GM18502 (cell line): Measurements from ENCODE around the gene EVI5.
"Not testable (repeated sequence)": the region's sequence is repeated elsewhere in the genome, so short reads cannot be mapped to it uniquely, and the experiment has no call there.

Experiments
- ATAC-seq: cut with Tn5 transposase; IDR thresholded peaks from one replicate; pipeline ENCODE4 v1.9.1; 2021; ENCODE audit warnings: mild to moderate bottlenecking; ENCODE audit not compliant: unreplicated experiment, poor library complexity

The EVI5 gene

GRCh38 chr1:92754000-92754718 lies 30.7 kb downstream of the EVI5 start:
- no peak for ATAC-seq

- ATAC-seq: no peak
These were observed 32.2 kb downstream of the EVI5 start for GRCh38 chr1:92752719-92753118.

GRCh38 chr1:92749024-92749634 lies 35.8 kb downstream of the EVI5 start:
- peak; percentile 70 for ATAC-seq

- no peak for ATAC-seq
These were observed 36.8 kb downstream of the EVI5 start for GRCh38 chr1:92748138-92748537.

GRCh38 chr1:92747735-92748134 lies 37.2 kb downstream of the EVI5 start:
- no peak for ATAC-seq

GRCh38 chr1:92746255-92746654 lies 38.7 kb downstream of the EVI5 start:
- not testable (repeated sequence) for ATAC-seq

- ATAC-seq: no peak
These were observed 41.7 kb downstream of the EVI5 start for GRCh38 chr1:92743221-92743620.

GRCh38 chr1:92739669-92740524 lies 45.0 kb downstream of the EVI5 start:
- no peak for ATAC-seq

- ATAC-seq: no peak
These were observed 48.5 kb downstream of the EVI5 start for GRCh38 chr1:92736395-92736794.

GRCh38 chr1:92730476-92730875 lies 54.4 kb downstream of the EVI5 start:
- no peak for ATAC-seq

GRCh38 chr1:92728697-92729096 lies 56.2 kb downstream of the EVI5 start:
- no peak for ATAC-seq

- not testable (repeated sequence) for ATAC-seq
These were observed 61.2 kb downstream of the EVI5 start for GRCh38 chr1:92723713-92724112.

GRCh38 chr1:92721886-92722285 lies 63.0 kb downstream of the EVI5 start:
- no peak for ATAC-seq

- not testable (repeated sequence) for ATAC-seq
These were observed 63.8 kb downstream of the EVI5 start for GRCh38 chr1:92721157-92721556.

- ATAC-seq: not testable (repeated sequence)
These were observed 69.4 kb downstream of the EVI5 start for GRCh38 chr1:92715476-92715951.

- ATAC-seq: no peak
These were observed 71.0 kb downstream of the EVI5 start for GRCh38 chr1:92713939-92714338.

GRCh38 chr1:92711473-92712165 lies 73.3 kb downstream of the EVI5 start:
- no peak for ATAC-seq

GRCh38 chr1:92709738-92710137 lies 75.2 kb downstream of the EVI5 start:
- ATAC-seq: no peak

- no peak for ATAC-seq
These were observed 76.4 kb downstream of the EVI5 start for GRCh38 chr1:92708368-92708950.

GRCh38 chr1:92707709-92708108 lies 77.2 kb downstream of the EVI5 start:
- no peak for ATAC-seq
